ENCODE data around the gene ADAD2. TPM values are rescaled to one million over a fixed set of nuclear protein-coding genes. Genes with fewer than 3 reads are reported as not detected.
A peak's percentile ranks its signal among the peaks of the same experiment; 100 is the strongest.

The ADAD2 gene
- total RNA-seq, 2 donors from 2014 or later = 0.47 TPM; not detected in 1

DNA sequence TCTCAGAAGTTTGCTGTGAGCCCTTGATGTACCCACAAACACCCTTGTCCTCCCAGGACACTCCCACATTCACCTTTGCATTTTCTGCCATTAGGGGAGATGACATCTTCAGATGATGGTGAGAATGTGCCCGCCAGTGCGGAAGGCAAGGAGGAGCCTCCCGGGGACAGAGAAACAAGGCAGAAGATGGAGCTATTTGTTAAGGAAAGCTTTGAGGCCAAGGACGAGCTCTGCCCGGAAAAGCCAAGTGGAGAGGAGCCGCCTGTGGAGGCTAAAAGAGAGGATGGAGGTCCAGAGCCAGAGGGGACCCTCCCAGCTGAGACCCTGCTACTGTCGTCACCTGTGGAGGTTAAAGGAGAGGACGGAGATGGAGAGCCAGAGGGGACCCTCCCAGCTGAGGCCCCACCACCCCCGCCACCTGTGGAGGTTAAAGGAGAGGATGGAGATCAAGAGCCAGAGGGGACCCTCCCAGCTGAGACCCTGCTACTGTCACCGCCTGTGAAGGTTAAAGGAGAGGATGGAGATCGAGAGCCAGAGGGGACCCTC, 21.1 kb upstream of the ADAD2 start:
- DNase-seq (ENCODE audit: low spot score in 2 of 2) = no peak
- ATAC-seq = no peak
- H3K27ac Mint-ChIP-seq = no peak overlapping the region
- no peaks in the 10 kb centered on the region for H3K36me3 Mint-ChIP-seq
- no peaks in the 10 kb centered on the region for H3K9me3 Mint-ChIP-seq

- Mint-ChIP-seq H3K9me3 (no peaks in the 10 kb centered on the region), H3K27ac (no peak overlapping the region), H3K36me3 (no peaks in the 10 kb centered on the region)
- ATAC-seq = peak in 1 of 2 donors; percentile 42
- no peak for DNase-seq (ENCODE audit: low spot score in 2 of 2)
Observed at GRCh38 chr16:84174396-84174795, 16.6 kb upstream of the ADAD2 start.

DNA sequence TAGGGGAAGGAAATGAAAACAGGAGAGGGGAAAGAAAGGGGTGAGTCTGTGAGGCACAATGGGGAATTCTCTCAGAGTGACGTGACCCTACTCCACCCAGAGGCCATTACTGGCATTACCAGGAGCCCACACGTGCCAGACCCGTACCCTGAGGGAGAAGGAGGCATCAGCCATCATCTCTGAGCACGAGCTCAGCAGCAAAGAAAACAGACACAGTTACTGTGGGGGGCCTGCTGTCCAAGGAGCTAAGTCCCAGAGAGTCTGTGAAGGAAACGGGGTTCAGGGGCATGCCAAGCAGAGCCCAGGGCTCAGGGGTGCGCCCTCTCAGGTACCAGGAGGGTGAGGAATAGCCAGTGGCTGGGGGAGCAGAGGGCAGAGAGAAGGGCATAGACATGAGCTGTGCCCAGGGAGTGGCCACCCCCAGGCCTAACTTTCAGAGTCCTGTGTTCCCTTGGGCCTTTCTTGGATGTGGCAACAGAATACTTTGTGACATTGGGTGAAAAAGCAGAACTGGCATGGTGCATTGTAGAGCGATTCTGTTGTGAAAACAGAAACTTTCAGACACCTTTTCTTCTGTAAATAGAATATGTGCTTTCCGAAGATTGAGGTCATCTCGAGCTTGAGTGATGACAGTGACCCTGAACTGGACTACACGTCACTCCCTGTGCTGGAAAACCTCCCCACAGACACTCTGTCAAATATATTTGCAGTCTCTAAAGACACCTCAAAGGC, 15.4 kb upstream of the ADAD2 start:
- no peaks in the 10 kb centered on the region for H3K36me3 Mint-ChIP-seq
- peak; percentile 71 to 79 for ATAC-seq
- peak overlapping the region in 1 of 2 donors; percentile 1 for H3K27ac Mint-ChIP-seq

GRCh38 chr16:84176192-84177053, 14.5 kb upstream of the ADAD2 start:
- no peak overlapping the region for H3K27ac Mint-ChIP-seq

More for the DNA sequence above, 15.4 kb upstream of the ADAD2 start:
- DNase-seq (ENCODE audit: low spot score in 2 of 2) = peak in 1 of 2 donors; percentile 47
- H3K9me3 Mint-ChIP-seq = no peaks in the 10 kb centered on the region

DNA sequence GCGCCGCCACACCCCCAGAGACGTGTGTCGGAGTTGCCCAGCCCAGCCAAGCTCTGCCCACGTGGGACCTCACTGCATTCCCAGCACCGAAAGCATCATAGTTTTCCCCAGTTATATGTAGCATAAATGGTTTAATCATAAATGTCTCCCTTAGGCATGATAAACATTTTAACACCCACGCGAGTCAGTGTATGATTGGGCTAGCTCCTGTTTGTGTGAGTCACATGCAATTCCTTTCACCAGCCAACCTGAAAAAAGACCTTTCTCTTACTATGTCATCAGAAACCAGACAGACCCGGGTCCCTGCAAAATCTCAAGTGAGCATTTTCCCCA, 13.2 kb upstream of the ADAD2 start:
- H3K9me3 Mint-ChIP-seq = no peaks in the 10 kb centered on the region
- H3K27ac Mint-ChIP-seq = peak overlapping the region; percentile 33 to 59
- no peaks in the 10 kb centered on the region for H3K36me3 Mint-ChIP-seq
- DNase-seq (ENCODE audit: low spot score in 2 of 2) = no peak
- ATAC-seq = peak; percentile 29 to 70

More at GRCh38 chr16:84176192-84177053, 14.5 kb upstream of the ADAD2 start:
- DNase-seq (ENCODE audit: low spot score in 2 of 2) = no peak
- no peak for ATAC-seq
- H3K9me3 Mint-ChIP-seq = no peaks in the 10 kb centered on the region
- no peaks in the 10 kb centered on the region for H3K36me3 Mint-ChIP-seq

DNA sequence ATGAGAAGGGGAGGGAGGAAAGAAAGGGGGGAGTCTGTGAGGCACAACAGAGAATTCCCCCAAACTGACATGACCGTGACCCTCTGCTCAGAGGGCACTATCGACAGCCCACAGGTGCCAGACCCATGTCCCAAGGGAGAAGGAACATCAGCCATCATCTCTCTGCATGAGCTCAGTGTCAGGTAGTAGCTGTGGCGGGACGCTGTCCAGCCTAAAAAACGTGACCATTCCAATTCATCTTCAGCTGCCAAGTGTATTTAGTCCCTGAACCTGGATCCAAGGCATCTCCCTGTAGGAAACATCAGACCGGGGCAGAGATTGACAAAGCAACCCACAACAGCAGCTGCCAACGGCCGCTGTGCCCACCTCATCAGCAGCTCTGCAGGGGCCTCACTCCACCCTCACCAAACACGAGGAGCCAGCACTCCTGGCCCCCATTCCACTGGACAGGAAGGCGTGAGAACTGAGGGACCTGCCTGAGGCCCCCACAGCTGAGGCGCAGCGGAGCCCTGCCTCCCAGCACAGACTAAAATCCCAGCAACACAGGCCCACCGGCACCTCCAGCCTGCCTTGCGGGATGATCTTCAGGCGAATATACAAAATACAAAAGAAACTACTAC, 12.7 kb upstream of the ADAD2 start:
- no peak for ATAC-seq

GRCh38 chr16:84178892-84179611, 11.9 kb upstream of the ADAD2 start:
- DNase-seq (ENCODE audit: low spot score in 2 of 2) (no peak), ATAC-seq (no peak)
- Mint-ChIP-seq H3K9me3 (no peaks in the 10 kb centered on the region), H3K27ac (peak overlapping the region in 1 of 2 donors; percentile 59), H3K36me3 (peaks cover 0 to 2% of the 10 kb centered on the region in 2 donors)

More for the DNA sequence above, 12.7 kb upstream of the ADAD2 start:
- DNase-seq (ENCODE audit: low spot score in 2 of 2) = no peak
- no peaks in the 10 kb centered on the region for H3K9me3 Mint-ChIP-seq
- no peaks in the 10 kb centered on the region for H3K36me3 Mint-ChIP-seq
- peak overlapping the region; percentile 33 to 59 for H3K27ac Mint-ChIP-seq

- Mint-ChIP-seq H3K9me3 (no peaks in the 10 kb centered on the region), H3K36me3 (peaks cover 0 to 9% of the 10 kb centered on the region in 2 donors), H3K27ac (no peak overlapping the region)
- ATAC-seq (no peak), DNase-seq (ENCODE audit: low spot score in 2 of 2) (no peak)
Observed at GRCh38 chr16:84179612-84180320, 11.2 kb upstream of the ADAD2 start.

- H3K36me3 Mint-ChIP-seq = peaks cover 0 to 14% of the 10 kb centered on the region in 2 donors
- no peaks in the 10 kb centered on the region for H3K9me3 Mint-ChIP-seq
Observed at GRCh38 chr16:84180519-84181140, 10.3 kb upstream of the ADAD2 start.

DNA sequence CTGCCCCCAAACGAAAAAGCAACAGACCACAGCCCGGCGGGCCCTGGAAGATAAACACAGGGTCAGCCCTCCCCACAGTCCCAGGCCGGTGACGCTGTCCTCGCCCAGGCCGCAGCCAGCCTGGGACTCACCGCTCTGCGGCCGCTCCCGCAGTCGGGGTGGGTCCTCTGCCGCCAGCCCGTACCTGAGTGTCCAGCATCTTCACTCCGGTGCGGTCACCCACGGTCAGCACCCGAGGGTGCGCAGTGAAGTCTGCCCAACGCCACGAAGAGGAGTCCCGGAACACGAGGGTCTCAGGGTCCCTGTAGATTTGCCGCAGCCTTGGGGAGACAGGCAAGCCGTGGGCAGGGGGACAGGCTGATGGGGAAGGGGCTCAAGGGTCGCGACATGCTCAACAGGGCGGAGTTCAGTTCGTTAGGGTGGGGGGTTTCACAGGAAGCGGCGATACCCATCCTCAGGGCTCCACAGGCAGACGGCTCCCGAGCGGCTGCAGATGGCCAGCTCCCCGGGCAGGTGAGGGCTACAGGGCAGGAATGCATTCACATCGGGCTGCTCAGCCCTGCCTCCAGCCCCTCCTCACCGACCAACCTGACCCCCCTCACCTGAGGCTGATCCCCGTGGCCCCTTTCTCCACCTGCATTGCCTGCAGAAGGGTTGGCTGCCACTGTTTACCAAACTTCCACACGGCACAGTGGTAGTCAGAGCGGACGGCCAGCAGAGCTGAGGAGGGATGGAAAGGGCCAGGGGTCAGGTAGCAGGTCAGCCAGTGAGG, 9.6 kb upstream of the ADAD2 start:
- Mint-ChIP-seq H3K27ac (no peak overlapping the region), H3K9me3 (no peaks in the 10 kb centered on the region), H3K36me3 (peaks cover 0 to 14% of the 10 kb centered on the region in 2 donors)
- ATAC-seq (no peak), DNase-seq (ENCODE audit: low spot score in 2 of 2) (no peak)

More at GRCh38 chr16:84180519-84181140, 10.3 kb upstream of the ADAD2 start:
- DNase-seq (ENCODE audit: low spot score in 2 of 2) (no peak), ATAC-seq (no peak)
- no peak overlapping the region for H3K27ac Mint-ChIP-seq

DNA sequence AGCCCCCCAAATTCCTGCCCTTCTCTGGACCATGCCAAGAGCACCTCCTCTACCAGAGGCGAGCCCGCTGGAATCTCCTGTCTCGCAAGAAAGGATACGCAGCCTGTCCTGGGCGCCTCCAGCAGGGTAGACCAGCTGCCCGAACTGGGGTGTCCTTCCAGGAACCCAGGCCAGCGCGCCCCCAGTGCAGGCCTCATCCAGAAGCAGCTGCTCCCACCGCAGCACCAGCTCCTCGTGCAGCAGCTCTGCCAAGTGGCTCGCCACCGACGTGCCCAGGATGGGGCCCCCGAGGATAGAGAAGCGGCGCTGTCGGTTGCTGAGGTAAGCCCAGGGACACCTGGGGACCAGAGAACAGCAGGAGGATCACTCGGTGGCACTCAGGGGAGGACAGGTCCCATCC, 8.9 kb upstream of the ADAD2 start:
- no peaks in the 10 kb centered on the region for H3K9me3 Mint-ChIP-seq
- H3K27ac Mint-ChIP-seq = no peak overlapping the region
- DNase-seq (ENCODE audit: low spot score in 2 of 2) (no peak), ATAC-seq (no peak)
- H3K36me3 Mint-ChIP-seq = peaks cover 5 to 19% of the 10 kb centered on the region in 2 donors

GRCh38 chr16:84182680-84183571, 8.0 kb upstream of the ADAD2 start:
- H3K27ac Mint-ChIP-seq = peak overlapping the region in 1 of 2 donors; percentile 48
- ATAC-seq = no peak
- H3K36me3 Mint-ChIP-seq = peaks cover 5 to 19% of the 10 kb centered on the region in 2 donors
- H3K9me3 Mint-ChIP-seq = no peaks in the 10 kb centered on the region
- no peak for DNase-seq (ENCODE audit: low spot score in 2 of 2)

DNA sequence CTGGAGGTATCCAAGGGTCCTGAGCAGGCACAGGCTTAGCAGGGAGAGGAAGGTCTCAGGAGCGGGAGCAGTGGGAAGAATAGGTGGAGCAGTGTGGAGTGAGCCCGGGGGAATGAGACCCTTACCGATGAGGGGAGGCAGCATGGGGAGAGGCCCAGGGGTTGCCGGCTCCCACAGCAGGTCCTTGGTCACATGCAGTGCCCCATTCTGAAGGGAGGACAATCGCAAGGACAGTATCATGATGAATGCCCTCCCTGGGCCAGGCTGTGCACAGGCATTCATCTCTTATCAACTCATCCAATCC, 7.4 kb upstream of the ADAD2 start:
- Mint-ChIP-seq H3K27ac (peak overlapping the region in 1 of 2 donors; percentile 48), H3K36me3 (peaks cover 5 to 19% of the 10 kb centered on the region in 2 donors), H3K9me3 (no peaks in the 10 kb centered on the region)
- ATAC-seq (no peak), DNase-seq (ENCODE audit: low spot score in 2 of 2) (no peak)
